Activated naive CD4-positive, alpha-beta T cell treated with anti-CD3 and anti-CD28 coated beads, Interleukin-2, amount 50 U/mL, for 24 hours (primary cell): ENCODE data around the gene RPS5.
"Not testable (repeated sequence)": the region's sequence is repeated elsewhere in the genome, so short reads cannot be mapped to it uniquely, and the experiment has no call there.

Experiments used
- H3K27ac Mint-ChIP-seq: one replicate; pipeline ENCODE4 v1.8.0; 2021; ENCODE audit warnings: mild to moderate bottlenecking, mixed read lengths
- H3K27me3 Mint-ChIP-seq: one replicate; pipeline ENCODE4 v1.8.0; 2021; ENCODE audit warnings: mixed read lengths
- H3K36me3 Mint-ChIP-seq: one replicate; pipeline ENCODE4 v1.8.0; 2021; ENCODE audit warnings: mixed read lengths
- H3K4me1 Mint-ChIP-seq: one replicate; pipeline ENCODE4 v1.8.0; 2021; ENCODE audit warnings: mixed read lengths
- H3K4me3 Mint-ChIP-seq: one replicate; pipeline ENCODE4 v1.8.0; 2021; ENCODE audit warnings: mild to moderate bottlenecking, mixed read lengths
- H3K9me3 Mint-ChIP-seq: one replicate; pipeline ENCODE4 v1.8.0; 2021; ENCODE audit warnings: mixed read lengths

RPS5 gene

DNA sequence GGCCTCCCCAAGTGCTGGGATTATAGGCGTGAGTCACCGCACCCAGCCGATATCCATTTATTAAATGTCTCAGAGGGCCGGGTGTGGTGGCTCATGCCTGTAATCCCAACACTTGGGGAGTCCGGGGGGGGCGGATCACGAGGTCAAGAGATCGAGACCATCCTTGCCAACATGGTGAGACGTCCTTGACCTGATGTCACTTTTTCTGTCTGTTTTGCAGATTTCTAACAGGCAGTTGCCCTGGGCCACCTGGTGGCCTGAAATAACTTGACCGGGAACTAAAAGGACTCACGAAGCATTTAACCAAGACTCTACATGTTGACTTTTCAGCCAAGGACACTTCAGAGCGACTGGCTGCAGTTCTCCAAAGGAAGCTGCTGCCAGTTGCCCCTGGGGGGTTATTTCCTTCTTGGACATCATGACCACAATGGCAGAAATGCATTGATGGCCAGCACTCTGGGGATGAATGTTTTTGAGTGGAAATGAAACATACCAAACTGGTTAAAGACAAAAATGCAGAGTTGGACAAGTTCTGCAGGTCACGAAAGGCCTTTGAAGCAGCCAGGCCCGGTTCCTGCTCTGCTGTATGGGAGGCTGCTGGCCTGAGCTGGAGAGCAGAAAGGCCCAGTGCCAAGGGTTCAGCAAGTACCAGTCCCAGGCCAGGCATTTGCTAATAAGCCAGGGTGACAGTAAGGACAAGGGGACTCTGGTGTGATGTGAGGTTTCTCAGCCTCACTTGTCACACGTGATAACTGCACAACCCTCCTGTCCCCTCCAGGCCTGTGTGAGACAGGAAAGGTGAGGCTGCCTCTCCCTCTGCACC lies 14.5 kb upstream of the RPS5 start:
- H3K4me1 Mint-ChIP-seq: no peaks in the 10 kb centered on the region
- H3K4me3 Mint-ChIP-seq: no peak overlapping the region
- no peaks in the 10 kb centered on the region for H3K9me3 Mint-ChIP-seq
- H3K27me3 Mint-ChIP-seq: no peaks in the 10 kb centered on the region
- H3K27ac Mint-ChIP-seq: no peak overlapping the region
- no peaks in the 10 kb centered on the region for H3K36me3 Mint-ChIP-seq

DNA sequence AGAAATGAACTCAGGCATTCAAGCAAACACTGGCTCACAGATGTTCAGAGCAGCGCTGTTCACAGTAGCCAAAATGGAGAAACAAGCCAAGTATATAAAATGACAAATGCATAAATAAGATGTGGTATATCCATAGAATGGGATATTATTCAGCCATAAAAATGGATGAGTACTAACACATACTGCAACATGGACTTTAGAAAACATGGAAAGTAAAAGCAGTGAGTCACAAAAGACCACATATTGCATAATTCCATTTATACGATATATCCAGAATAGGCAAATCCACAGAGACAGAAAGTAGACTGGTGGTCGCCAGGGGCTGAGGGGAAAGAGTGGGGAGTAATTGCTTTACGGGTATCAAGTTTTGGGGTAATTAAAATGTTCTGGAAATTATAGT lies 12.9 kb upstream of the RPS5 start:
- no peaks in the 10 kb centered on the region for H3K36me3 Mint-ChIP-seq
- H3K4me3 Mint-ChIP-seq: no peak overlapping the region
- H3K9me3 Mint-ChIP-seq: no peaks in the 10 kb centered on the region
- H3K27ac Mint-ChIP-seq: no peak overlapping the region
- H3K27me3 Mint-ChIP-seq: no peaks in the 10 kb centered on the region
- no peaks in the 10 kb centered on the region for H3K4me1 Mint-ChIP-seq

DNA sequence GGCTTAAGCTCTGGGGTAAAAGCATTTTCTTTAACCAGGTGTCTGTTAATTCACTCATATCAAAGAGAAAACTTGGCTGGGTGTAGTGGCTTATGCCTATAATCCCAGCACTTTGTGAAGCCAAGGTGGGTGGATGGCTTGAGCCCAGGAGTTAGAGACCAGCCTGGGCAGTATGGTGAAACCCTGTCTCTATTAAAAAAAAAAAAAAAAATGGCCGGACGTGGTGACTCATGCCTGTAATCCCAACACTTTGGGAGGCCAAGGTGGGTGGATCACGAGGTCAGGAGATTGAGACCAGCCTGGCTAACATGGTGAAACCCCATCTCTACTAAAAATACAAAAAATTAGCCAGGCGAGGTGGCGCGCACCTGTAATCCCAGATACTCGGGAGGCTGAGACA lies 10.3 kb upstream of the RPS5 start:
- H3K4me1 Mint-ChIP-seq: peaks cover 16% of the 10 kb centered on the region
- not testable (repeated sequence) for H3K36me3 Mint-ChIP-seq, H3K9me3 Mint-ChIP-seq, H3K27ac Mint-ChIP-seq, H3K27me3 Mint-ChIP-seq, H3K4me3 Mint-ChIP-seq

DNA sequence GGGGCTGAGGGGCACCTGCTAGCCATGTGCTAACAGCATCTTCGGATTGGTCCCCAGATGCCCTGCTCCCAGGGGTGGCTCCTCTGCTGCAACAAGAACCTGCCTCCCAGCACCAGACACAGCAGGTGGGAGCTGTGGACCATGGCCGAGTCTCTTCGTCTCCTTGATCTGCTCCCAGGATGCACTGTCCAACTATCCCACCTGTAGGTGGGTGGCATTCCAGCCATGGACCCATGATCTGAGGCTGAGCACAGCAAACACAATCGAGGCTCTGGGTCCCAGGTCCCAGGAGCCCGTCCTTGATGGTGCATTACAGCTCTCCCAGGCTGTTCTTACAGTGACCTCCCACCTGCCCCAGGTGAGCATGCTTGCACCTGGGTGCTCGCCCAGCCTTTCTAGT lies 7.8 kb upstream of the RPS5 start:
- H3K4me1 Mint-ChIP-seq: peaks cover 20% of the 10 kb centered on the region
- H3K4me3 Mint-ChIP-seq: peak overlapping the region; percentile 95
- H3K9me3 Mint-ChIP-seq: no peaks in the 10 kb centered on the region
- peak overlapping the region; percentile 23 for H3K27ac Mint-ChIP-seq
- no peaks in the 10 kb centered on the region for H3K27me3 Mint-ChIP-seq
- H3K36me3 Mint-ChIP-seq: no peaks in the 10 kb centered on the region

DNA sequence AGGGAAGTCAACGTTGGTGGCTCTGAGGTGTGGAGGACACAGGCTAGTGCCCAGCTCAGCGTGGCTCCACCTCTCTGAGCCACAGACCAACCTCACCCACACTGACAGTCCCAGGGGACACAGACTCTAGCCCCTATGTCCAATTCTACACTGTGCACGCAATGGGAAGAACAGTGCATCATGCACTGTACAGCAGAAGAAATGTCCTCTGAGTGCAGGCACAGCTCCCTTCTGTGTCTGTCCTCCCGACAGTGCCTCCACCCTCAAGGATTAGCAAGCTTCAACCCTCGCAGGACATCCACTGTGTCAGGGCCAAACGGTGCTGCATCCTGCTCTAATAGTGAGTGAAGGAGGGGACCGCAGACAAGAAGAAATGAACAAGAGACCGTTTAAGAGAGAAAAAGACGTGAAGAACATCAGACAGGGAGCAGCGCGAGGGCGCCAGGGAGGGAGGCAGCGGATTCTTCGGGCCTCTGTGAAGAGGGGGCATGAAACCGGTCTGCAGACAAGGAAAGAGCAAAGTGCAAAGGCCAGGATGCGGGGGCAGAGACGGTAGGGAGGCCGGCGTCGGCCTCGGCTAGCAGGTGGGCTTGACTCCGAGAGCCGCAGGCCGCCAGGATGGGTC lies 6.9 kb upstream of the RPS5 start:
- Mint-ChIP-seq H3K27me3 (no peaks in the 10 kb centered on the region), H3K4me3 (peak overlapping the region; percentile 95), H3K36me3 (no peaks in the 10 kb centered on the region), H3K9me3 (no peaks in the 10 kb centered on the region), H3K27ac (peak overlapping the region; percentile 97), H3K4me1 (peaks cover 20% of the 10 kb centered on the region)

DNA sequence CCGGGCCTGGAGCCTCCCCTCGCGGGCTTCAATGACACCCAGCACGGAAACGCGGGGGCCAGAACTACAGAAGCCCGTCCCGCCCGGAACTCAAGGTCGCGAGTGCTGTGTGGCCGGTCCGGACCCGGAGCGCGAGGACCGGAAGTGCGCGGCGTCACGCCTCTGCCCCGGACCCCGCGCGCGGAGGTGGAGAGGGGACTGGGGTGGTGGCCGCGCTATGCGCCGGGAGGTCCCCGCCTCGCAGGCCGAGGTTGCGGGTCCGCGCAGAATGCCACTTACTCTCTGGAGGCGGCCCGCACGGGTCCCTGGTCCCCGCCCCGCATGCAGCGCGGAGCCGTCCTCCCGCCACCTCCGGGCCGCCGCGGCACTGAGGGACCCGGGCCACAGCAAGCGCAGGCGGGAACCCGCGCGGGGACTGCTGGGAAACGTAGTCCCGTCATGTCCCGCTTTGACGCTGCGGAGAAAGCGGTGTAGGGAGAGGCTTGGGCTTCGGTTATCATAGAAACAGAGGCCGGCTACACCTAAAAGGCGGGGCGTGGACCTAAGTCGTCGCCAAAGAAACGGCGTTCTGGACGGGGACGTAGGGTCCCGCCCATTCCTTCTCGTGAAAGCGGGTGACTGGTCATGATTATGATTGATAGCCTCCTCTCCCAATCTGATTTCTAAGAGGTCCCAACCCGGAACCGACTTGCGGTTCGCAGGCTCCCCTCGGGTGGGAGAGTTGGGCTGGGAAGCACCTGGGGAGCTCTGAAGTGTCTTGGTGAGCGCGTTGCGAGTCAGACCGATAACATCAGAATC lies 6.2 kb upstream of the RPS5 start, which contains the start of gene ZNF837:
TSS of gene ZNF837 (minus strand) at position 369 of the 798 bp plus-strand sequence. CDS start 11,698 bp downstream, outside the sequence.
- peak within 1 kb of the TSS; percentile 97 for H3K27ac Mint-ChIP-seq
- H3K36me3 Mint-ChIP-seq: no peaks in the 10 kb centered on the region
- no peaks in the 10 kb centered on the region for H3K27me3 Mint-ChIP-seq
- peaks cover 26% of the 10 kb centered on the region for H3K4me1 Mint-ChIP-seq
- no peaks in the 10 kb centered on the region for H3K9me3 Mint-ChIP-seq
- peak within 1 kb of the TSS; percentile 95 for H3K4me3 Mint-ChIP-seq

DNA sequence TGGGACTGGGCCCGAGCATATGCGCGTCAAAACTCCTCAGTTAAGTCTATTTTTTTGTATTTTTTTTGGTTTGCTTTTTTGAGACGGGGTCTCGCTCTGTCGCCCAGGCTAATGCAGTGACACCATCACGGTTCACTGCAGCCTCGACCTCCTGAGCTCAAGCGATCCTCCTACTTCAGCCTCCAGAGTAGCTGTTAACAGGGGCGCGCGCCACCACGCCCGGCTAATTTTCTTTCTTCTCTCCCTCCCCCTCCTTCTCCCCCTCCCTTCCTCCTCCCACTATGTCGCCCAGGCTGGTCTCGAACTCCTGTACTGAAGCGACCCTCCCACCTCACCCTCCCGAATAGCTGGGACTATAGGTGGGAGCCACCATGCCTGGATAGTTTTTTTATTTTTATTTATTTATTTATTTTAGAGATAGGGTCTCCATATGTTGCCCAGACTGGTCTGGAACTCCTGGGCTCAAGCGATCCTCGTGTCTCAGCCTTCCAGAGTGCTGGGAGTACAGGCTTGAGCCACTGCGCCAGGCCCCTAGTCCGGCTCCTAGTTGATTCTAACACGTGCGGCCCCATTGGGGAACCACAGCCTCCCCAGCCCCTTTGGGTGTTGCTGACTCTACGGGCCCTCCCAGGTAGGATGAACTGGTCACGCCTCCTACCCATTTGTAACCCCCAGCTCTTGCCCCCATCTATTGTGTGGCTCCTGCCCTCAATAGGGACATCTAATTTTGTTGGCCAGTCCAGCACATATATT lies 5.4 kb upstream of the RPS5 start:
- no peaks in the 10 kb centered on the region for H3K36me3 Mint-ChIP-seq
- H3K9me3 Mint-ChIP-seq: no peaks in the 10 kb centered on the region
- H3K27me3 Mint-ChIP-seq: no peaks in the 10 kb centered on the region
- H3K4me1 Mint-ChIP-seq: peaks cover 27% of the 10 kb centered on the region
- peak overlapping the region; percentile 95 for H3K4me3 Mint-ChIP-seq
- H3K27ac Mint-ChIP-seq: peak overlapping the region; percentile 93

DNA sequence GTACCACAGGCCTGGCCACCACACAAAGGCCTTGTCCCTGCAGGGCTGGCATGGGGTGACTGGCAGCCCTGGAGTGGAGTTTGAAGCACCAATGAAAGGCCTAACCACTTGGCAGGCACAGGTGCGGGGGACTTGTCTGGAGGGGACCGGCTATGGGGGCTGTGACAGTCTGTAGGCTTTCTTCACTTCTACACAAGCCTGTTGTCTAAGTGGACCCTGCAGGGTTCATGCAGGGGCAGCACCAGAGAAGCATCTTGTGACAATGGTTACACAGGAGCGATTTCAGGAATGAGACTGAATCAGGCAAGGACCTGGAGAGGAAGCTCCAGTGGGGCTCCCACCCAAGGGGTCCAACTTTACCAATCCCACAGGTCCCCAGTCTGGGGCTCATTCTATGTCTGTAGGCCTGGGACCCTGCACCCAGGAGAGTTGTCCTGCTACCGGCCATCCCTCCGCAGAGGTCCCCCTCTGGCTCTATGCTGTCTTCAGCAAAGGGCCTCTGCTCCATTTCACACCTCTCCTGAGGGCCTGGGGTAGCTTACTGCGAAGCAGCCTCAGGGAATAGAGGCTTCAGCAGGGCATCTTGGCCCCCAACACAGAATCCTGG lies 4.0 kb upstream of the RPS5 start:
- Mint-ChIP-seq H3K4me1 (peaks cover 31% of the 10 kb centered on the region), H3K27me3 (no peaks in the 10 kb centered on the region), H3K27ac (no peak overlapping the region), H3K9me3 (no peaks in the 10 kb centered on the region), H3K4me3 (peak overlapping the region; percentile 36), H3K36me3 (peaks cover 6% of the 10 kb centered on the region)

DNA sequence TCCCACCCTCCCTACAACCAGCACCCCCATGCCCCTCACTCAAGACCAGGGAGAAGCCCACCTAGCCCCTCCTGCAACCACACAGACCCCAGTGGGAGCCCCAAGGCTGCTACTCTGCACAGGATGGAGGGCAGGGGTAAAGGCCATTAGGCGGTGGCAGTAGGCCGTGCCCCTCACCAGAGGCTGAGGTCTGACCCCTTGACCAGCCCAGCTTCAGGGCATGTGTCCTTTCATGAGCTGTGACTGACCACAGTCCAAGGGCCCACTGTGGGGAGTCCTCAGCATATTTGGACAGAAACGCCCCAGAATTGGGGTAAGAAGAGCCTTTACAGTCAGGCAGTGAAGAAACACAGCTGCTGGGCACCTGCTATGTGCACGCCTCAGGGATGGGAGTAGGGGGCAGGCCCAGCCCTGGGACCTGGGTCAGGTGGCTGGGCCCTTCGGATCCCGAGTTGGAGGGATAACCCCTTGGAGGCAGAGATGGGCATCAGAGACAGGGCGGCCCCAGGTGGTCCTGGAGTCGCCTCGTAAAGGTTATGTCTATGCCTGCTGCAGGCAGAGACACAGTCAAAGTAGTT lies 1.7 kb upstream of the RPS5 start:
- Mint-ChIP-seq H3K9me3 (no peaks in the 10 kb centered on the region), H3K36me3 (peaks cover 13% of the 10 kb centered on the region), H3K4me1 (peaks cover 33% of the 10 kb centered on the region), H3K27ac (peak overlapping the region; percentile 99), H3K4me3 (peak overlapping the region; percentile 96), H3K27me3 (no peaks in the 10 kb centered on the region)

DNA sequence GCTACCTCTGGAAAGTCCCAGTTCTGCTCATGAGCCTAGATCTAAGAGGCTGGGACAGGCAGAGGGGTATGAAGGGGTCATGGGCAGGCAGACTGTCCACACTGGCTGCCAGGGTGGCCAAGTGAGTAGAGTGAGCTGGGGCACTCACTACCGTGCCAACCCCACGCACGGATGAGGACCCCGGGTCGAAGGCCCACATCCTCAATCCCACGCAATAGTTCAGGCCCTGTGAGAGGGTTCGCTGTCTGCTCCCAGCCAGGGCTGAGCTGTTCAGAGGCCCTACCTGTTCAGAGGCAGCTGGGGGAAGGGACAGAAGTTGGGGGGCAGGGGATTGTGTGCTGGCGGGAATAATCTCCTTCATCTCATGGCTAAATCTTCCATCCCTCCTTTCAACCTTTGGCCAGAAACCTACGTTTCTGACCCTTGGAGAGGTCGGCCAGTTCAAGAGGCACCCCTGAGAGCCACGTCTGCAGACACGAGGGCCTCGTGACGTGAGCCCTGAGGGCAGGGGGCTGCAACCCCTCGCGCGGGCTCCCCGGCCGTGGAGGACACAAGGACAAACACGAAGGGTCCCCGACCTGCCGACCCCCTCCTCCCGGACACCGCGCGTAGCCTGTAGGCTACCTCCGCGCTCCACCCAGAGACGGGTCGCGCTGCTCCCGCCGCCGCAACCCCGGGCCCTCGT lies 1.0 kb upstream of the RPS5 start:
- Mint-ChIP-seq H3K27ac (peak overlapping the region; percentile 99), H3K36me3 (peaks cover 16% of the 10 kb centered on the region), H3K27me3 (no peaks in the 10 kb centered on the region), H3K4me3 (peak overlapping the region; percentile 96), H3K9me3 (no peaks in the 10 kb centered on the region), H3K4me1 (peaks cover 38% of the 10 kb centered on the region)

DNA sequence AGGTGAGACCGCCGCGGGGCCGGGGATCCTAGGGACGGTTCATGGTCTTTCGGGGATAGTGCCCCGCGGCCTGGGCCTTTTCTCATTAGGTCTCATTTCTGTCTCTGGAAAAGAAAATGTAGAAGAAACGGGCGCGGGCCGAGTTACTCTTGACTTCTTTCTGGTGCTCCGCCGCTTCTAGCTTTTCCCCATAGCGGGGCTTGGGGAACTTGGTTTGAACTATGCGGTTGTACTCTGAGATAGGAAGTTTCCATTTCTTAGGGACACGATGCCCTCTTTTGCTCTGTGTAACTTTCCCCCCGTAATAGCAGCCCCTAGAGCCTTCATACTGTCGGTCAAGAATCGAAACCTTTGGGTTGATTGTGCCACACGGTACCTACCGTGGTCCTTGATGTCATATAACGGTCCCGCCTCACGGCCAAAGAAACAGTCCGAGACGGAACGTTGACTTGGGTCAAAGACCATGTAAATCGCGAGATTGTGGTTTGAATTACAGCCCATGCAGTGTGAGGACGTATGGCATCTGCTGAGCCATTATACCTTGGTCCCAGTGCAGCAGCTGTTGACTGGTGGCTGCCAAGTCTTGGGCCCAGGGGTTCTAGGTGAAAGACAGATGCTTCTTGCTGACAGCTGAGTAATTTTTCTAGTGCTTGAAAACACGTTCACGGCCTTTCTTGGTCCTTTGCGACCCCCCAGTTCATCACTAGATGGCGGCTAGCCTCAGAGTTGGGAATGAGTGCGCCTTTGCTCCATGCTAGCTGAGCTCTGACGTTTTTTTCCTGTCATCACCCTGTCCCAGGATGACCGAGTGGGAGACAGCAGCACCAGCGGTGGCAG lies 487 bp downstream of the RPS5 start:
- H3K36me3 Mint-ChIP-seq: peaks cover 18% of the 10 kb centered on the region
- H3K9me3 Mint-ChIP-seq: no peaks in the 10 kb centered on the region
- no peaks in the 10 kb centered on the region for H3K27me3 Mint-ChIP-seq
- peak overlapping the region; percentile 96 for H3K4me3 Mint-ChIP-seq
- peak overlapping the region; percentile 99 for H3K27ac Mint-ChIP-seq
- H3K4me1 Mint-ChIP-seq: peaks cover 31% of the 10 kb centered on the region

DNA sequence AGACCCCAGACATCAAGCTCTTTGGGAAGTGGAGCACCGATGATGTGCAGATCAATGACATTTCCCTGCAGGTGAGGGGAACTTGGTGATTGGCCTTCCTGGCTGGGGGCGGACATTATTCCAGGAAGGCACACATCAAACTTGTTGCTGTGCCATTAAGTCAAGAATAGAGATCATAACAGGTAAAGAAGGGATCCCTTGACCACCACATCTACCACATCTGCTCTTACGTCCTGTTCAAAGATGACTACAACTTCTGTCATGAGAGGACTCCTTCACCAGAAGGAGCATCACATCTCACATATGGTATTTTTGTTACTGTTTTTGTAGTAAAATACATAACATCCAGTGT lies 1.1 kb downstream of the RPS5 start:
- Mint-ChIP-seq H3K4me3 (peak overlapping the region; percentile 96), H3K27ac (peak overlapping the region; percentile 68), H3K4me1 (peaks cover 31% of the 10 kb centered on the region), H3K36me3 (peaks cover 20% of the 10 kb centered on the region), H3K9me3 (no peaks in the 10 kb centered on the region), H3K27me3 (no peaks in the 10 kb centered on the region)

DNA sequence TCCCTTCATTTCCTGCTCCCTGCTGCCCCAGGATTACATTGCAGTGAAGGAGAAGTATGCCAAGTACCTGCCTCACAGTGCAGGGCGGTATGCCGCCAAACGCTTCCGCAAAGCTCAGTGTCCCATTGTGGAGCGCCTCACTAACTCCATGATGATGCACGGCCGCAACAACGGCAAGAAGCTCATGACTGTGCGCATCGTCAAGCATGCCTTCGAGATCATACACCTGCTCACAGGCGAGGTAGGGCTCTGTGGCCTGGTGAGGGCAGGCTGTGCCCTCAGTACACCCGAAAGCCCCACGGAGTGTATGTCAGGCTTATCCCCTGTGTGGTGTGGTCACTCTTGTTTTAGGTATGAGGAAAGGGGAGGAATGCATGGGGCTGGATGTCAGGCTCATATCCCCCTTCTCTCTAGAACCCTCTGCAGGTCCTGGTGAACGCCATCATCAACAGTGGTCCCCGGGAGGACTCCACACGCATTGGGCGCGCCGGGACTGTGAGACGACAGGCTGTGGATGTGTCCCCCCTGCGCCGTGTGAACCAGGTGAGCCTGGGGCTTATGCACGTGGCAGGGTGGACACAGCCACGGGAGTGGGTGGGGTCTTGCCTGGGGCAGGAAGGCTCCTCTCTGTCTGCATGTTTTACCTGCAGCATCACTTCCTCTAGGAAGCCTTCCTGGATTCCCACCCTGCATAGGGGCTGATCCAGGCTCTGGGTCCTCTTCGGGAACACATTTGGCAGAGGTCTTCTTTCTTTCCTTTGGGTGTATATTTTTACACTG lies 6.1 kb downstream of the RPS5 start:
- Mint-ChIP-seq H3K27ac (no peak overlapping the region), H3K9me3 (no peaks in the 10 kb centered on the region), H3K4me1 (peaks cover 32% of the 10 kb centered on the region), H3K4me3 (peak overlapping the region; percentile 36), H3K36me3 (peaks cover 28% of the 10 kb centered on the region), H3K27me3 (peaks cover 1% of the 10 kb centered on the region)
